Measurements from ENCODE around the gene LRIG3. TPM values are rescaled to one million over a fixed set of nuclear protein-coding genes. Genes with fewer than 3 reads are reported as not detected.

Gene LRIG3, protein sequence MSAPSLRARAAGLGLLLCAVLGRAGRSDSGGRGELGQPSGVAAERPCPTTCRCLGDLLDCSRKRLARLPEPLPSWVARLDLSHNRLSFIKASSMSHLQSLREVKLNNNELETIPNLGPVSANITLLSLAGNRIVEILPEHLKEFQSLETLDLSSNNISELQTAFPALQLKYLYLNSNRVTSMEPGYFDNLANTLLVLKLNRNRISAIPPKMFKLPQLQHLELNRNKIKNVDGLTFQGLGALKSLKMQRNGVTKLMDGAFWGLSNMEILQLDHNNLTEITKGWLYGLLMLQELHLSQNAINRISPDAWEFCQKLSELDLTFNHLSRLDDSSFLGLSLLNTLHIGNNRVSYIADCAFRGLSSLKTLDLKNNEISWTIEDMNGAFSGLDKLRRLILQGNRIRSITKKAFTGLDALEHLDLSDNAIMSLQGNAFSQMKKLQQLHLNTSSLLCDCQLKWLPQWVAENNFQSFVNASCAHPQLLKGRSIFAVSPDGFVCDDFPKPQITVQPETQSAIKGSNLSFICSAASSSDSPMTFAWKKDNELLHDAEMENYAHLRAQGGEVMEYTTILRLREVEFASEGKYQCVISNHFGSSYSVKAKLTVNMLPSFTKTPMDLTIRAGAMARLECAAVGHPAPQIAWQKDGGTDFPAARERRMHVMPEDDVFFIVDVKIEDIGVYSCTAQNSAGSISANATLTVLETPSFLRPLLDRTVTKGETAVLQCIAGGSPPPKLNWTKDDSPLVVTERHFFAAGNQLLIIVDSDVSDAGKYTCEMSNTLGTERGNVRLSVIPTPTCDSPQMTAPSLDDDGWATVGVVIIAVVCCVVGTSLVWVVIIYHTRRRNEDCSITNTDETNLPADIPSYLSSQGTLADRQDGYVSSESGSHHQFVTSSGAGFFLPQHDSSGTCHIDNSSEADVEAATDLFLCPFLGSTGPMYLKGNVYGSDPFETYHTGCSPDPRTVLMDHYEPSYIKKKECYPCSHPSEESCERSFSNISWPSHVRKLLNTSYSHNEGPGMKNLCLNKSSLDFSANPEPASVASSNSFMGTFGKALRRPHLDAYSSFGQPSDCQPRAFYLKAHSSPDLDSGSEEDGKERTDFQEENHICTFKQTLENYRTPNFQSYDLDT
- total RNA-seq: 34.2 and 66.0 TPM in 2 replicates

DNA sequence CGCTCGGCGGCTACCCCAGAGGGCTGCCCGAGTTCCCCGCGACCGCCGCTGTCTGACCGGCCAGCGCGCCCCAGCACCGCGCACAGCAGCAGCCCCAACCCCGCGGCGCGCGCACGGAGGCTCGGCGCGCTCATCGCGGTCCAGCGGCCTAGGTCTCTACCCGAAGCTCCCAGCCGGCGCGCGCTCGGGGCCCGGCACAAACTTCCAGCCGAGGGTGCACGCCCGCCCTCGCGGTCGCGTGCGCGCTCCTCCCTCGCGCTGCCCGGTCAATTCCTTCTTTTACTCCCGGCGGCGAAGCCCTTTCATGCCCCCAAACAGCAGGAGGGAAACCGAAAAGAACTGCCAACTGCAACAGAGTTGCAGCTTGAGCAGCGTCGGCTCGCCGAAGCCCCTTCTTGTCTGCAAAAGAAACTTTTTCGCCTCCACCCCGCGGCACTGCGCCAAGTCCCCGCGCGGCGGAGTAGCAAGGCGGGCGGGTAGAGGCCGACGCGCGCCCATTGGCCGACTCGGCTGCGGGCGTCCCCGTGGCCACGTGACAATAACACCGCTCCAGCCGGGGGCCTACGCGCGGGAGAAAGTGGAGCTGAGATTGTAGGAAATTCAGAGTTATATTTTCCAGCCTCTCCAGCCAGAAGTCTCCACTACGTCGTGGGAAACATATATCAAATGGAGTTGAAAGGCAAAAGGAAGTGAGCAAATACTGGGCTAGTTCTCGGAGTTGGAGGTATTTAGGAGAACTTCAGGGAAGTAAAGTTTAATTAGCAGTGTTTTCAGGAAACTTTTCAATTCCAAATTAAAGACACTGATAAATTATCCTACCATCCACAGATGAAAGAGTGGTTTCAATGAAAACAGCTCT, at the start of gene LRIG3:
LRIG3 (minus strand) TSS at position 403 of the 859 bp plus-strand sequence; CDS start at position 134, 269 bp downstream.

Data from nasal cavity respiratory epithelium epithelial cell of viscerocranial mucosa (primary cell).